Activated gamma-delta T cell (primary cell): ENCODE data around the gene CEP164.

Experiments
- DNase-seq: peaks from one replicate; lab custom pipeline; 2025; lab: John Stamatoyannopoulos, UW

Gene CEP164

GRCh38 chr11:117420598-117420997 is 92.9 kb downstream of the CEP164 start:
- no peak for DNase-seq

DNA sequence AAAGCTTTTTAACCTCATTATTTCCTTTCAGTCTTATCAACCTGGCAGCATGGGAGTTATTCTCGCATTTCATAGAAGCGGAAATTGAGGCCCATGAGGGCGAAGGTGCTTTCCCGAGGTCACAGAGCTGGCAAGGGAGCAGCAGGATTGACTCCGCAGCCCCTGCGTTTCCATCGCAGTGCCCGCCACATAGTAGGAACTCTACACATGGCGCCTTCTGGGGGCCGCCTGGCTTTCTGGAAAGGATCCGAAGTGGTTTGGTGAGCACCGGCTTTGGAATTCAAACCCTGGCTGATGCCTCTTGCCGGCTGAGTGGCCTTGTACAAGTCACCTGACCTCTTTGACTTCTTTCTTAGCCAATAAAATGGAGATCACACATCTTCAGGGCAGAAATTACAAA is 93.4 kb downstream of the CEP164 start:
- DNase-seq = no peak

- DNase-seq = no peak
These were observed 93.8 kb downstream of the CEP164 start for GRCh38 chr11:117421476-117421875.

DNA sequence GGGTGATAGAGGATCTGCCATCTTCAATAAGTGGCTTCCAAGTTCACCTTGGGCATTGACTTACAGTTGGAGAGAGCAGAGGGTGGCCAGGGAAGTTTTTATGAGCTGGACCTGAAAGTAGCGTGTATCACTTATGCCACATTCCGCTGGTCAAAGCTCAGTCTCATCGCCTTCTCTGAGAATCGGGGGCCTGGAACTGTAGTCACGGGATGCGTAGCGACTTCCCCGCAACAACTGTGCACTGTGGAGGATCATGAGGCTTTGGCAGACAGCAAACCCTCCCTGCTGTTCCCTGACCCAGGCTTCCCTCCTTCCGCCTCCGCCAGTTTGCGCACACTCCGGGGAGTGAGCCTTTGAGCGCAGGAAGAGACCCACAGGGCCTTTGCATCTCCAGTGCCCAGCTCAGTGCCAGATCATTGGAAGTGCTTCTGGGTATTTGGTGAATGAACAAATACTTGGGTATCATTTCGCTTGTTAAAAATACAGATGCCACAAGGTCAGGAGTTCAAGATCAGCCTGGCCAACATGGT is 95.5 kb downstream of the CEP164 start:
- no peak for DNase-seq

DNA sequence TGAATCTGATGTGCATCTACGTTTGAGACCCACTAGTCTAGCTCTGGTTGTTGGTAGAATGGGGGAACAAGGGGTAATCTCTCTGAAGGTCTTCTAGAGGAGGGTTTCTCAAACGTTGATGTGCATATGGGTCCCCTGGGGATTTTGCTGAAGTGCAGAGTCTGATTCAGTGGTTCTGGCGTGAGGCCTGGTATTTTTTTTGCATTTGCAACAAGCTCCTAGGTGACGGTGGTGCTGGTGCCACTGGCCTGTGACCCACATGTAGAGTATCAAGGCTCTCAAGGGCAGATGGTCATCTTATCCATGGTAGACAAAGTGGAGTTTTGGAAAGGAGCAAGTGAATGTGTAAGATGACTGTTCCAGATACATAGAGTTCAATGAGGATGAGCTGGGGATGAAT is 97.1 kb downstream of the CEP164 start:
- DNase-seq = no peak

GRCh38 chr11:117425679-117426296 is 98.1 kb downstream of the CEP164 start:
- no peak for DNase-seq

DNA sequence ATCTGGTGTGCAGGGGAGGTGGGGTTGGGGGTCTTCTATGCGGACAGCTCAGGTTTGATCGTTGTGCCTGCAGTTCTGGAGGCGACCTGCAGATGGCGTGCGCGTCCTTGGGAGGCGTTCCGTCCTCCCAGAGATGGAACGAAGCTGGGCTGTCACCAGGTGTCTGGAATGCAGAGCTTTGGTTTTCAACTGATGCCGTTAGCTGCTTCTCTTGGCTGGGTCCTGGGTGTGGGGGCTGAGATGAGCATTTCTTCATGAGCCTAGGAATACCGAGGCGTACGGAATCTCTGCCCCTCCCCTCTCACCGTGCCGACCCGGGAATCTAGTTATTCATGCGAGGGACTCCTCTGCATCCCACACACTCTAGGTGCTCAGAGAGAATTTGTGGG is 98.6 kb downstream of the CEP164 start:
- no peak for DNase-seq

DNA sequence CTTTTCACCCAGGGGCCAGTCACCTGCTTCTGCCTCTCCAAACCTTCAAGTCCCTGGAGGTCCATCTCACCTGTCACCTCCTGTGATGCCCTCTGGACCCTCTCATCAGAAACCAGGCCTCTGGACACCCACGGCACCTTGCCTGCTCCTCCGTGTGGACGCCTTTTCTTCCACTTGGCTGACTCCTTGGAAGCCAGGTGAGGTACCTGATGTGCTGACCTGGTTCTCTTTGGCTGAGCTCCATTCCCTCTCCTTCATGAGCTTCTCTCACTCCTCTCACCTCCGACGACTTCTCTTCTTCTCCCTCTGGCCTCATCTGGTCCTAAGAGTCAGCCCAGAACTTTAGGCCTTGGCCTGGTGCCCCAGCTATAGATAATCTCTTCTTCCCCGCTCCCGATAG is 99.3 kb downstream of the CEP164 start:
- DNase-seq = no peak

DNA sequence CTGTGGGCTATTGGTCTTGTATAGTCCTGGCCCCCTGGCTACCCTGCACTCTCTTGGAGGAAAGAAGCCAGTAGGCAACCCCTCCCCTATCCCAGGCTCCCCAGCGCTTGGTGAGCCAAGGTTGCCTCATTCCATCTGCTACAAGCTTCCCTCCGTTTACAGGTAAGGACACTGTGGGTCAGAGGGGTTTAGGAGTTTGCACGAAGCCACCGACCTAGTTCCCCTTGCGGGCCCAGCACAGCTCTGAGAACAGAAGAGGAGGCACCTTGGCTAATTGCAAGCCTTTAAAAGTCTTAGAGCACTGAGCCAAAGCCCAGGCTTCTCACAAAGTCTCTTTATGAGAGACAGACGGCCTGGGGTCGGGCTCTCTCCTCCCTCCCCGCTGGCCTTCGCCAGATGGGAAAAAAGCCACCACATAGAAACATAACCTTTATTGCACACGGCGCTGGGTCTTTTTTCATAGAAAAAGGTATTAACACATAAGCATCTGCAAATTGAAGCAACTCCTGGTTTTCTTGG is 99.8 kb downstream of the CEP164 start:
- DNase-seq = no peak

GRCh38 chr11:117428186-117428855 is 100.7 kb downstream of the CEP164 start:
- no peak for DNase-seq

DNA sequence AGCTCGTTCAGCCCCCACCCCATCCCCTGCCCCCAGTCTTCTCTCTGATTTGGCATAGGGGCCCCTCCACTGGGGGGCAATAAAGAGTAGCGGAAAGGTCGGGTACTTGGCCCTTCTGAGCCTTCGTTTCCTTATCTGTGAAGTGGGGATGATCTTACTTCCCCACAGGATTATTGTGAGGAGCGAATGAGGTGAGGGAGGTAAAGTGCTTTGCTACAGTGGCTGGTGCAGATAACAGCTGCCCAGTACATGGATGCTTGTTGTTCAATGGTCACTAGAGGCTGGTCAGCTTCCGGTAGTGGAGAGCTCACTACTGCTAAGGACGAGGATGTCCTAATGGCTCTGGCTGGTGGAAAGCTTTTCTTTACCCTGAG is 101.2 kb downstream of the CEP164 start:
- DNase-seq = no peak

DNA sequence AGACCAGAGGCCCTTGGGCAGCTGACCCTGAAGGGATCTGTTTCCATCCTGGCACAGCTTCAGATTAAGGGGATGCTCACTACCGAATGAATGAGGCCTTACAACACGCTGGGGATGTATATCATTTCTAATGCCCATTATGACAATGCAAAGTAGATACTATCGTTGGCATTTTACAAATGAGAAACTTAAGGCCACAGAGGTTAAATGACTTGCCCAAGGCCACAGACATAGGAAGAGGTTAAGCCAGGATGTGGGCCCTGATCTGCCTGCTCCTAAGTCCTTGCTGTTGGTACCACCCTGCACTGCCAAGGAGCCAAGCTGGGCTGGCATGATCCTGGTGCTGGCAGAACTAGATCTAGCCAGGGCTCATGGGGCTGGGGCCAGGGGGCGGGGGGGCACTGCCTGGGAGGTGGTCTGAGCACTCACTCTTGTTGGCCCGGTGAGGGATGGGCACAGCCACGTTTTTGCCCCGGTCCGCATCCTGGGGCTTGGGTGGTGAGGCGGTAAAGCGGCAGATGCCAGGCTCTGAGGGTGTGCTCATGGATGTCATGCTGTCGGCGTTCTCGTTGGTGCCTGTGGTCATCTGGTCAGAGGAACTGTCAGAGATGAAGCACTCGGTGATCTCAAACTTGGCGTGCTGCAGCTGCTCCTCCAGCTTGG is 102.8 kb downstream of the CEP164 start:
- DNase-seq = no peak

- DNase-seq = no peak
These were observed 103.8 kb downstream of the CEP164 start for GRCh38 chr11:117431436-117431835.

DNA sequence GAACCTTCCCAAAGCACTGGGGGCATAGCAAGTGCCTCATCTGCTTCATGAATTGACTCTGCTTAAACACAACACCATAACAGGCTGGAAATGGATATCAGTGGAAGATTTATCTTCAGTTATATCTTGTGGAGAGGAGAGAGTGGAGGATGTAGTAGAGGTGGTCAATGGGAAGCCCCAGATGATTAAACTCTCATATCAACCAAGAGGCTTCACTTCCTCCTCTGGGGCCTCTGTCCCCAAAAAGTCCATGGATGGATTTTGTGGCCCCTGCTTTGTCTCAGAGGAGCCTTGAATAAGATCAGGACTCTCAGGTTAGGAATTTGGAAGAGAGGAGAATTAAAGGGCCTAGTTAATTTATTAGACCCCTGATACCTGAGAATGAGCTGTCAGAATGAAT is 106.1 kb downstream of the CEP164 start:
- no peak for DNase-seq

DNA sequence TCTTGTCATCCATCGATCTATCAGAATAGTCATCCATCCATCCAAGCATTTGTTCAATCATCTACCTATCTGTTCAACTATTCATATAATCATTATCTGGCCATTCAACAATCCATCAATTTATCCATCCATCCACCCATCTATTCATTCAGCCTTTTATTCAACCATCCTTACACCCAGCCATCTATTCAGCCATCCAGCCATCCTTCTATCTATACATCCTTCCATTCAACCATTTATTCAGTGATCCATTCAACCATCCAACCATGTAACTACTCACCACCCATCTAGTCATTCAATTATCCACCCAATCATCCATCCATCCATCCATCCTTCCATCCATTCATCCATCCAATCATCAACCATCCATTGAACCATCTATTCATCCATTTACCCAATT is 106.8 kb downstream of the CEP164 start:
- no peak for DNase-seq

DNA sequence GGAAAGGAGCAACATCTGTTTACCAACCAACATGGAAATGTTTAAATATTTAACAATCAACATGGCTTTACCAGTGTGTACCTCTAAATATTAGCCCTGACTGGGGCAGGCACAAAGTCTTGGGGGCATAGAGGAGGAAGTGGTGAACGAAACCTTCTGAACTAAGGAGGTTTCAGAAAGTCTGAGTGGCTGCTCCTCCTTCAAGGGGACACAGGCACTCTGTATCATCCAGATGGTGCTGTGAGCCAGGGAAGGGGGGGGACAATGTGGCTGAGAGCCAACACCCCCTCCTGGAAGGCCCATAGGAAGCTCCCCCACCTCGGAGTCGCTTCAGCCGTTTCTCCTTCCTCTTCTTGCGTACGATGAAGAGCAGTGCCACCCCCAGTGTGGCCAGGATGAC is 107.7 kb downstream of the CEP164 start:
- no peak for DNase-seq

- DNase-seq = no peak
These were observed 109.6 kb downstream of the CEP164 start for GRCh38 chr11:117437041-117437790.

- DNase-seq = no peak
These were observed 110.1 kb downstream of the CEP164 start for GRCh38 chr11:117437791-117438130.

DNA sequence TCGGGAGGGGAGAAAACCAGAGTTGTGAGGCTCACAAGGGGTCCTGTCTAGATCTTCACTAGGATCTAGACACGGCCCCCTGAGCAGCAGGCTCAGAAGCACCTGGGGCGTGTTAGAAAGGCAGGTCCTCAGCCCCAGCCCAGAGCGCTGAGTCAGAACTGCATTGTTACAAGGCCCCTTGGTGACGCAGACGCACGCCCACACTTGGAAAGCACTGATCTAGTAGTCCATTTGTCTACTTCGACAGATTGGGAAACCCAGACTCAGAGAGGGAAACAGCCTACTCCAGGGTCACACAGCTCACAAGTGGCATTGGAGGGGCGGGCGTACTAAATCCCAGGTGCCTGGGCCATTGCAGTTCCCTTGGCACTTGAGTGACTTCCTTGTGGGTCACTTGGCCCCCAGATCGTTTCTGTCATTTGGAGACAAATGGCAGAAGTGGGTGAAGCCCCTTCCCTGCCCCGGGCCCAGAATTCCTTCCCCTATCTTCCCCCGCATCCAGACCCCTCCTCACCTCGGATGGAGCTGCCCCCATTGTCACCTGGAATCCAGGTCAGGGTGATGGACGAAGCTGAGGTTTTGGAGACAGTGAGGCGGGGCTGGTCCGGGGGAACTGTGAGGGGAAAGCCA is 110.8 kb downstream of the CEP164 start:
- no peak for DNase-seq

- no peak for DNase-seq
These were observed 111.6 kb downstream of the CEP164 start for GRCh38 chr11:117439256-117439655.

GRCh38 chr11:117440258-117440657 is 112.6 kb downstream of the CEP164 start:
- DNase-seq = no peak
